GM12878 (cell line): ENCODE data around the gene CRISP2. TPM values are rescaled to one million over a fixed set of nuclear protein-coding genes. Genes with fewer than 3 reads are reported as not detected.

Source experiments
- ATAC-seq: fragments of 200-7000 bp; cut with Tn5 transposase; 3 replicates; pipeline ENCODE4 v1.9.1; 2020; ENCODE audit warnings: mild to moderate bottlenecking, moderate library complexity
- BruUV-seq: library from RNA; stranded (reverse); fragments of 400-500 nt; replicated peaks from 2 replicates; lab custom pipeline; 2021; lab: Mats Ljungman, UMichigan
- CTCF ChIA-PET: fragments of 300-600 bp; sonication (Branson Sonifier 250); formaldehyde crosslinking; extraction: SDS; loops from one replicate; lab custom pipeline; 2021; ENCODE audit warnings: inconsistent platforms; lab: Yijun Ruan, JAX
- POLR2A ChIA-PET: fragments of 350-600 bp; formaldehyde crosslinking; extraction: SDS; loops from one replicate; lab custom pipeline; 2021; ENCODE audit warnings: inconsistent platforms; lab: Charles Lee
- RAD21 ChIA-PET: fragments of 300-600 bp; sonication (Branson Sonifier 250); formaldehyde crosslinking; loops from one replicate; lab custom pipeline; 2023; ENCODE audit warnings: antibody characterized with exemption; ENCODE audit not compliant: unreplicated experiment; lab: Charles Lee
- SMC1A ChIA-PET: fragments of 300-600 bp; sonication (Branson Sonifier 250); formaldehyde crosslinking; loops from one replicate; lab custom pipeline; 2023; ENCODE audit not compliant: unreplicated experiment, uncharacterized antibody; lab: Charles Lee
- DNase-seq: peaks from one replicate; pipeline ENCODE4 v3.0.0-alpha.2; 2011; ENCODE audit warnings: low read depth, low spot score
- FAIRE-seq: peaks from 3 replicates; lab custom pipeline; 2011; peaks lifted over from hg19 to GRCh38; lab: Jason Lieb, UNC
- H2AFZ ChIP-seq: 2 replicates; pipeline ENCODE4 v1.6.0; 2011; ENCODE audit warnings: low read depth, low read length, control low read depth; ENCODE audit not compliant: control insufficient read depth
- H3K27ac ChIP-seq: 2 replicates; pipeline ENCODE4 v1.5.1; 2011; ENCODE audit warnings: control low read depth; ENCODE audit not compliant: control insufficient read depth, insufficient read depth
- H3K27me3 ChIP-seq, 2 experiments: replicated peaks in 1 of 2; 2 replicates each; pipeline versions ENCODE4 v1.6.0 to v1.6.1; 2011; ENCODE audit warnings: low read length in 1 of 2; ENCODE audit not compliant: control insufficient read depth in 2 of 2, insufficient read depth in 2 of 2
- H3K36me3 ChIP-seq, 2 experiments: 2 replicates each; pipeline ENCODE4 v1.5.1; 2011; ENCODE audit warnings: low read length in 1 of 2; ENCODE audit not compliant: control insufficient read depth in 2 of 2, insufficient read depth in 2 of 2
- H3K4me1 ChIP-seq: 2 replicates; pipeline ENCODE4 v1.6.1; 2011; ENCODE audit warnings: mild to moderate bottlenecking, low read length, moderate library complexity, mixed read lengths; ENCODE audit not compliant: control insufficient read depth, insufficient read depth
- H3K4me2 ChIP-seq: 2 replicates; pipeline ENCODE4 v1.6.0; 2011; ENCODE audit warnings: control low read depth; ENCODE audit not compliant: control insufficient read depth, insufficient read depth
- H3K4me3 ChIP-seq: fragments of 200-600 bp; sonication (generic); 2 replicates; pipeline ENCODE4 v1.5.1; 2016
- H3K79me2 ChIP-seq: 2 replicates; pipeline ENCODE4 v1.6.0; 2011; ENCODE audit warnings: low read length; ENCODE audit not compliant: control insufficient read depth, insufficient read depth
- H3K9ac ChIP-seq: 2 replicates; pipeline ENCODE4 v1.8.0; 2011; ENCODE audit warnings: low read length, control low read depth, mixed read lengths; ENCODE audit not compliant: control insufficient read depth, insufficient read depth
- H3K9me3 ChIP-seq: replicated peaks from 3 replicates; pipeline ENCODE4 v1.5.1; 2011; ENCODE audit warnings: mild to moderate bottlenecking, low read length; ENCODE audit not compliant: control insufficient read depth, insufficient read depth
- H4K20me1 ChIP-seq: 2 replicates; pipeline ENCODE4 v1.6.0; 2011; ENCODE audit not compliant: control insufficient read depth, insufficient read depth
- BHLHE40 ChIP-seq, 2 experiments: fragments of 450-650 bp in 1 of 2; IDR thresholded peaks; 2 replicates each; pipeline ENCODE4 v1.6.1; 2011 to 2017; ENCODE audit warnings: low read depth in 2 of 2, borderline replicate concordance in 1 of 2, improper control_type of control experiment in 1 of 2, low read length in 1 of 2, mild to moderate bottlenecking in 1 of 2
- CBX5 ChIP-seq: sonication (generic); IDR thresholded peaks from 2 replicates; pipeline ENCODE4 v1.6.1; 2016; ENCODE audit warnings: low read depth, moderate library complexity, mild to moderate bottlenecking, inconsistent platforms
- CHD1 ChIP-seq: IDR thresholded peaks from 2 replicates; pipeline ENCODE4 v1.6.1; 2012; ENCODE audit warnings: low read depth, low read length, improper control_type of control experiment
- CHD2 ChIP-seq: IDR thresholded peaks from 2 replicates; pipeline ENCODE4 v1.6.1; 2011; ENCODE audit warnings: low read depth, low read length, improper control_type of control experiment, borderline replicate concordance
- ETV6 ChIP-seq, 2 experiments: fragments of 450-650 bp in 1 of 2; IDR thresholded peaks in 1 of 2; conservative IDR thresholded peaks in 1 of 2; 2 replicates each; pipeline ENCODE4 v1.6.1; 2014; ENCODE audit warnings: antibody characterized with exemption in 1 of 2, borderline replicate concordance in 1 of 2, low read depth in 1 of 2, mild to moderate bottlenecking in 1 of 2, moderate library complexity in 1 of 2
- PBX3 ChIP-seq: IDR thresholded peaks from 2 replicates; pipeline ENCODE4 v1.6.1; 2011; ENCODE audit warnings: mild to moderate bottlenecking, low read depth, low read length, moderate library complexity; ENCODE audit not compliant: insufficient replicate concordance
- SKIL ChIP-seq: fragments of 450-650 bp; IDR thresholded peaks from 2 replicates; pipeline ENCODE4 v1.6.1; 2017; ENCODE audit warnings: mild to moderate bottlenecking, low read depth, inconsistent platforms; ENCODE audit not compliant: poor library complexity, severe bottlenecking
- SMAD5 ChIP-seq: IDR thresholded peaks from 2 replicates; pipeline ENCODE4 v1.6.1; 2016; ENCODE audit warnings: antibody characterized with exemption, low read depth
- SREBF2 ChIP-seq: IDR thresholded peaks from 2 replicates; pipeline ENCODE4 v1.6.1; 2012; ENCODE audit warnings: mild to moderate bottlenecking, low read length
- TCF3 ChIP-seq: IDR thresholded peaks from 2 replicates; pipeline ENCODE4 v1.6.1; 2012; ENCODE audit warnings: low read depth, mild to moderate bottlenecking, low read length, borderline replicate concordance; ENCODE audit not compliant: insufficient read depth
- WRNIP1 ChIP-seq: IDR thresholded peaks from 2 replicates; pipeline ENCODE4 v1.6.1; 2011; ENCODE audit warnings: low read depth, low read length, improper control_type of control experiment, borderline replicate concordance
- ZZZ3 ChIP-seq: IDR thresholded peaks from 2 replicates; pipeline ENCODE4 v1.6.1; 2011; ENCODE audit warnings: low read depth; ENCODE audit not compliant: control insufficient read depth, insufficient read length
- WGBS: methylation state at CpG from one replicate; pipeline ENCODE4 v1.1.6; 2016; ENCODE audit warnings: low lambda C conversion rate; ENCODE audit not compliant: insufficient replicate concordance, insufficient coverage; ENCODE audit errors: missing lambda C conversion rate; 5-methylcytosine and 5-hydroxymethylcytosine counted together
- in situ Hi-C: fragments of 300-500 bp; cut with MboI; formaldehyde crosslinking; loops from 9 replicates; pipeline ENCODE4 v1.14.3; 2018; ENCODE audit warnings: mixed read lengths
- intact Hi-C: fragments of 100-400 bp; cut with micrococcal nuclease; formaldehyde crosslinking; loops from one replicate; pipeline ENCODE4 v1.14.2; 2022; ENCODE audit not compliant: unreplicated experiment
- polyA plus RNA-seq, 11 experiments: library from polyadenylated mRNA; depleted of rRNA in 4 of 11; unstranded in 6 of 11; stranded (reverse) in 5 of 11; fragments of >200 nt; fragmentation: Nextera tagmentation in 4 of 11; fragmentation: Illumina TruSeq in 1 of 11; extraction: Ambion mirVana in 4 of 11; extraction: Trizol in 1 of 11; gene quantifications; 1 replicate in 1 of 11; 2 replicates in 10 of 11; pipeline versions ENCODE4 v1.2.1 to v1.2.3, GENCODE V29; 2011 to 2016; ENCODE audit warnings: inconsistent platforms in 2 of 11, missing spikeins in 2 of 11, low read depth in 1 of 11
- total RNA-seq, 4 experiments: library from RNA; depleted of rRNA in 3 of 4; stranded (reverse); fragments of >200 nt in 3 of 4; fragmentation: Illumina TruSeq in 1 of 4; extraction: Trizol in 1 of 4; gene quantifications; 2 replicates each; pipeline versions ENCODE4 v1.2.1 to v1.2.3, GENCODE V29; 2013 to 2021
- TF ChIP-seq, protein P1 (sequence below): fragments of 450-650 bp; IDR thresholded peaks from 2 replicates; pipeline ENCODE4 v1.6.1; 2017; ENCODE audit warnings: low read depth, mild to moderate bottlenecking, moderate library complexity
- TF ChIP-seq, protein P2 (sequence below): IDR thresholded peaks from 2 replicates; pipeline ENCODE4 v1.6.1; 2012; ENCODE audit warnings: improper control_type of control experiment, low read depth, low read length; ENCODE audit not compliant: insufficient replicate concordance

CRISP2 gene
- total and polyA plus RNA-seq, 10 of the 15 experiments (the other 5 are each of a cell fraction or from before 2014, with no cell fraction given) = not detected

- no CpG with 5 or more reads among the region's 1 CpG for WGBS
- POLR2A ChIA-PET = no interaction called here
- RAD21 ChIA-PET = no interaction called here
- TF ChIP-seq PBX3 = no peak
- TF ChIP-seq CHD1 = no peak
- no peak for TF ChIP-seq WRNIP1
- TF ChIP-seq CBX5 = no peak
- no peak for TF ChIP-seq SMAD5
- TF ChIP-seq, protein P1, sequence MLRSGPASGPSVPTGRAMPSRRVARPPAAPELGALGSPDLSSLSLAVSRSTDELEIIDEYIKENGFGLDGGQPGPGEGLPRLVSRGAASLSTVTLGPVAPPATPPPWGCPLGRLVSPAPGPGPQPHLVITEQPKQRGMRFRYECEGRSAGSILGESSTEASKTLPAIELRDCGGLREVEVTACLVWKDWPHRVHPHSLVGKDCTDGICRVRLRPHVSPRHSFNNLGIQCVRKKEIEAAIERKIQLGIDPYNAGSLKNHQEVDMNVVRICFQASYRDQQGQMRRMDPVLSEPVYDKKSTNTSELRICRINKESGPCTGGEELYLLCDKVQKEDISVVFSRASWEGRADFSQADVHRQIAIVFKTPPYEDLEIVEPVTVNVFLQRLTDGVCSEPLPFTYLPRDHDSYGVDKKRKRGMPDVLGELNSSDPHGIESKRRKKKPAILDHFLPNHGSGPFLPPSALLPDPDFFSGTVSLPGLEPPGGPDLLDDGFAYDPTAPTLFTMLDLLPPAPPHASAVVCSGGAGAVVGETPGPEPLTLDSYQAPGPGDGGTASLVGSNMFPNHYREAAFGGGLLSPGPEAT = no peak
- no peak for TF ChIP-seq ZZZ3
- no peak for TF ChIP-seq ETV6 (conservative IDR thresholded peaks at IDR 0.05 in 1 of 2, IDR thresholded peaks at IDR 0.05 in 1 of 2; ENCODE audit: borderline replicate concordance in 1 of 2, low read depth in 1 of 2)
- no peak for TF ChIP-seq TCF3
- TF ChIP-seq, protein P2, sequence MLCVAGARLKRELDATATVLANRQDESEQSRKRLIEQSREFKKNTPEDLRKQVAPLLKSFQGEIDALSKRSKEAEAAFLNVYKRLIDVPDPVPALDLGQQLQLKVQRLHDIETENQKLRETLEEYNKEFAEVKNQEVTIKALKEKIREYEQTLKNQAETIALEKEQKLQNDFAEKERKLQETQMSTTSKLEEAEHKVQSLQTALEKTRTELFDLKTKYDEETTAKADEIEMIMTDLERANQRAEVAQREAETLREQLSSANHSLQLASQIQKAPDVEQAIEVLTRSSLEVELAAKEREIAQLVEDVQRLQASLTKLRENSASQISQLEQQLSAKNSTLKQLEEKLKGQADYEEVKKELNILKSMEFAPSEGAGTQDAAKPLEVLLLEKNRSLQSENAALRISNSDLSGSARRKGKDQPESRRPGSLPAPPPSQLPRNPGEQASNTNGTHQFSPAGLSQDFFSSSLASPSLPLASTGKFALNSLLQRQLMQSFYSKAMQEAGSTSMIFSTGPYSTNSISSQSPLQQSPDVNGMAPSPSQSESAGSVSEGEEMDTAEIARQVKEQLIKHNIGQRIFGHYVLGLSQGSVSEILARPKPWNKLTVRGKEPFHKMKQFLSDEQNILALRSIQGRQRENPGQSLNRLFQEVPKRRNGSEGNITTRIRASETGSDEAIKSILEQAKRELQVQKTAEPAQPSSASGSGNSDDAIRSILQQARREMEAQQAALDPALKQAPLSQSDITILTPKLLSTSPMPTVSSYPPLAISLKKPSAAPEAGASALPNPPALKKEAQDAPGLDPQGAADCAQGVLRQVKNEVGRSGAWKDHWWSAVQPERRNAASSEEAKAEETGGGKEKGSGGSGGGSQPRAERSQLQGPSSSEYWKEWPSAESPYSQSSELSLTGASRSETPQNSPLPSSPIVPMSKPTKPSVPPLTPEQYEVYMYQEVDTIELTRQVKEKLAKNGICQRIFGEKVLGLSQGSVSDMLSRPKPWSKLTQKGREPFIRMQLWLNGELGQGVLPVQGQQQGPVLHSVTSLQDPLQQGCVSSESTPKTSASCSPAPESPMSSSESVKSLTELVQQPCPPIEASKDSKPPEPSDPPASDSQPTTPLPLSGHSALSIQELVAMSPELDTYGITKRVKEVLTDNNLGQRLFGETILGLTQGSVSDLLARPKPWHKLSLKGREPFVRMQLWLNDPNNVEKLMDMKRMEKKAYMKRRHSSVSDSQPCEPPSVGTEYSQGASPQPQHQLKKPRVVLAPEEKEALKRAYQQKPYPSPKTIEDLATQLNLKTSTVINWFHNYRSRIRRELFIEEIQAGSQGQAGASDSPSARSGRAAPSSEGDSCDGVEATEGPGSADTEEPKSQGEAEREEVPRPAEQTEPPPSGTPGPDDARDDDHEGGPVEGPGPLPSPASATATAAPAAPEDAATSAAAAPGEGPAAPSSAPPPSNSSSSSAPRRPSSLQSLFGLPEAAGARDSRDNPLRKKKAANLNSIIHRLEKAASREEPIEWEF = no peak
- no peak for TF ChIP-seq BHLHE40 (IDR thresholded peaks at IDR 0.05; ENCODE audit: borderline replicate concordance in 1 of 2, low read depth in 2 of 2, low read length in 1 of 2)
- TF ChIP-seq SKIL = no peak
- no peak for TF ChIP-seq SREBF2
- TF ChIP-seq CHD2 = no peak
These were observed 59.4 kb downstream of the CRISP2 start for GRCh38 chr6:49653942-49654341.

More at GRCh38 chr6:49653942-49654341, 59.4 kb downstream of the CRISP2 start:
- Histone ChIP-seq H4K20me1 (no peaks in the 10 kb centered on the region), H3K27ac (no peak overlapping the region), H3K4me3 (no peak overlapping the region), H3K9me3 (no peaks in the 10 kb centered on the region), H3K36me3 (no peaks in the 10 kb centered on the region), H3K9ac (no peak overlapping the region), H3K27me3 (no peaks in the 10 kb centered on the region; a peak in 1 of 4 replicates), H2AFZ (no peak overlapping the region), H3K79me2 (no peaks in the 10 kb centered on the region), H3K4me2 (no peak overlapping the region), H3K4me1 (no peaks in the 10 kb centered on the region)
- FAIRE-seq = no peak
- no TSS peak for BruUV-seq
- ATAC-seq = no peak
- DNase-seq = no peak
- SMC1A ChIA-PET = no interaction called here
- intact Hi-C loops = no loop called here
- in situ Hi-C loops = no loop called here
- CTCF ChIA-PET = no interaction called here
